ENCODE measurements around the gene OR6A2. TPM values are rescaled to one million over a fixed set of nuclear protein-coding genes. Genes with fewer than 3 reads are reported as not detected.
A peak's percentile ranks its signal among the peaks of the same experiment; 100 is the strongest.
"Not testable (repeated sequence)": the region's sequence is repeated elsewhere in the genome, so short reads cannot be mapped to it uniquely, and the experiment has no call there.

Gene OR6A2
- total RNA-seq, 4 donors from 2014 or later: 0.08 to 0.13 TPM; not detected in 2

DNA sequence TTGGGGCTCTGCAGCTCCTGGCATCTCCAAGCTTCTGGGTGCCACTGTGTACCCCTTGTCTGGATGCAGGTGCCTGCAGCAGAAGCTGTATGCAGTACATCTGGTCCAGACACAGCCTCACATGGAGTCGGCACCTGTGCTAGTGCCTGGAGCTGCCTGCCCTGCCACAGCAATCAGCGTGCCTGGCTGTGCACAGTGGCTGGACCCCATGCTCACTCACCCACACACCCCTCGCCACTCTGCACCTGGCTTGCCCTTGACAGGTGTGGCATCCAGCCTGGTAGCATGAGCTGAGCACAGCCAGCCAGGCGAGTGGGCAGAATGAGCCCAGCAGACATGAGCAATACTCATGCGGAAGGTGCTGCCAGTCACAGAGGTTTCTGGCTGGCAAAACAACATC lies 19.5 kb upstream of the OR6A2 start:
- Histone ChIP-seq H3K4me1 (no peaks in the 10 kb centered on the region), H3K4me3 (no peak overlapping the region), H3K27me3 (no peaks in the 10 kb centered on the region), H3K27ac (no peak overlapping the region), H3K36me3 (no peaks in the 10 kb centered on the region), H3K9me3 (no peaks in the 10 kb centered on the region)
- 91% methylated on average over 4 of the region's 5 CpGs; no CpG with 5 or more reads in 1 of the 2 donors for WGBS, 2 donors (ENCODE audit: low coverage in 1 of 2)
- TF ChIP-seq POLR2A (IDR thresholded peaks at IDR 0.05) (no peak), POLR2AphosphoS5 (IDR thresholded peaks at IDR 0.05) (no peak), EP300 (IDR thresholded peaks at IDR 0.05) (no peak)
- TF ChIP-seq, protein P1, sequence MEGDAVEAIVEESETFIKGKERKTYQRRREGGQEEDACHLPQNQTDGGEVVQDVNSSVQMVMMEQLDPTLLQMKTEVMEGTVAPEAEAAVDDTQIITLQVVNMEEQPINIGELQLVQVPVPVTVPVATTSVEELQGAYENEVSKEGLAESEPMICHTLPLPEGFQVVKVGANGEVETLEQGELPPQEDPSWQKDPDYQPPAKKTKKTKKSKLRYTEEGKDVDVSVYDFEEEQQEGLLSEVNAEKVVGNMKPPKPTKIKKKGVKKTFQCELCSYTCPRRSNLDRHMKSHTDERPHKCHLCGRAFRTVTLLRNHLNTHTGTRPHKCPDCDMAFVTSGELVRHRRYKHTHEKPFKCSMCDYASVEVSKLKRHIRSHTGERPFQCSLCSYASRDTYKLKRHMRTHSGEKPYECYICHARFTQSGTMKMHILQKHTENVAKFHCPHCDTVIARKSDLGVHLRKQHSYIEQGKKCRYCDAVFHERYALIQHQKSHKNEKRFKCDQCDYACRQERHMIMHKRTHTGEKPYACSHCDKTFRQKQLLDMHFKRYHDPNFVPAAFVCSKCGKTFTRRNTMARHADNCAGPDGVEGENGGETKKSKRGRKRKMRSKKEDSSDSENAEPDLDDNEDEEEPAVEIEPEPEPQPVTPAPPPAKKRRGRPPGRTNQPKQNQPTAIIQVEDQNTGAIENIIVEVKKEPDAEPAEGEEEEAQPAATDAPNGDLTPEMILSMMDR (IDR thresholded peaks at IDR 0.05): no peak
- ATAC-seq: no peak

DNA sequence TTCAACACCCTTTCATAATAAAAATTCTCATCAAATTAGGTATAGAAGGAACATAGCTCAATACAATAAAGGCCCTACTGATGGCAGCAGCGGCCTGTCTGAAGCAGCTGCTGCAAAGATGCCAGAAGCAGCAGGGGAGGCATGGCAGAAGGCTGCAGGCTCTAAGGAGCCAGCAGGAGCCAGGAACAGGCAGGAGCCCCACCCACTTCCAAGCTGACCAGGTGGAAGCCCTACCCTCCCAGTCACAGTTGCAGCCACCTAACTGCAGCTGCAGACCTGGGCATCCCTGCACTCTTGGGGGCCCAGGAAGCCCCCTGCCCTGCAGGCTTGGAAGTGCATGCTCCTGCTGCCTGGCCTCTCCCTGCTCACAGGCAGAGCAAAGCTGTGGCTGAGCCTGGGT lies 18.2 kb upstream of the OR6A2 start:
- Histone ChIP-seq H3K27ac (no peak overlapping the region), H3K4me1 (no peaks in the 10 kb centered on the region), H3K4me3 (no peak overlapping the region), H3K36me3 (no peaks in the 10 kb centered on the region), H3K9me3 (no peaks in the 10 kb centered on the region), H3K27me3 (peaks cover 7% of the 10 kb centered on the region)
- WGBS, 2 donors (ENCODE audit: low coverage in 1 of 2): 42% methylated on average over 1 of the region's 1 CpG; no CpG with 5 or more reads in 1 of the 2 donors
- no peak for ATAC-seq
- TF ChIP-seq, protein P1 (IDR thresholded peaks at IDR 0.05): no peak
- TF ChIP-seq POLR2AphosphoS5 (IDR thresholded peaks at IDR 0.05) (no peak), POLR2A (IDR thresholded peaks at IDR 0.05) (no peak), EP300 (IDR thresholded peaks at IDR 0.05) (no peak)

DNA sequence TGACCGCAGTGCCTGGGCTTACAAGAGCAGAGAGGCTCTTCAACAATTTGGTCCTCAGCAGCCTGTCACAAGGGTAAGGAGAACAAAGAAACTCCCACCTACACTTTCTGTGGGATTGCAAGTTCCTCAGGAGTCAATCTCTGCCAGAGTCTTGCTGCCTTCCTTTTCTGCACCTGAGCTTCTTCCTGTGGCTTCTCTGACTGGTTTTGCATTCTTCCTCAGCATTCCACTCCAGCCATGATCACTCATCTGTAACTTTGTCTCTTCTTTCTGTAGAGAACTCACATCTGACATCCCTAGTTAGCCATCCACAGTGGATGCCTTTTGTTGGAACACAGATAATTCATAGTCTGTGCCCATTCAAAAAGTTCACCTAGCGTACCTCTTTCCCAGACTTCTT lies 14.2 kb upstream of the OR6A2 start:
- ATAC-seq: no peak
- no peak for TF ChIP-seq EP300 (IDR thresholded peaks at IDR 0.05)
- TF ChIP-seq, protein P1 (IDR thresholded peaks at IDR 0.05): no peak
- TF ChIP-seq POLR2AphosphoS5 (IDR thresholded peaks at IDR 0.05): no peak
- TF ChIP-seq POLR2A (IDR thresholded peaks at IDR 0.05): no peak
- 63 to 75% methylated on average over 1 to 2 of the region's 2 CpGs for WGBS, 2 donors (ENCODE audit: low coverage in 1 of 2)
- peaks cover 7% of the 10 kb centered on the region for H3K27me3 ChIP-seq
- no peaks in the 10 kb centered on the region for H3K9me3 ChIP-seq
- no peak overlapping the region for H3K27ac ChIP-seq
- no peaks in the 10 kb centered on the region for H3K36me3 ChIP-seq
- no peaks in the 10 kb centered on the region for H3K4me1 ChIP-seq
- no peak overlapping the region for H3K4me3 ChIP-seq

DNA sequence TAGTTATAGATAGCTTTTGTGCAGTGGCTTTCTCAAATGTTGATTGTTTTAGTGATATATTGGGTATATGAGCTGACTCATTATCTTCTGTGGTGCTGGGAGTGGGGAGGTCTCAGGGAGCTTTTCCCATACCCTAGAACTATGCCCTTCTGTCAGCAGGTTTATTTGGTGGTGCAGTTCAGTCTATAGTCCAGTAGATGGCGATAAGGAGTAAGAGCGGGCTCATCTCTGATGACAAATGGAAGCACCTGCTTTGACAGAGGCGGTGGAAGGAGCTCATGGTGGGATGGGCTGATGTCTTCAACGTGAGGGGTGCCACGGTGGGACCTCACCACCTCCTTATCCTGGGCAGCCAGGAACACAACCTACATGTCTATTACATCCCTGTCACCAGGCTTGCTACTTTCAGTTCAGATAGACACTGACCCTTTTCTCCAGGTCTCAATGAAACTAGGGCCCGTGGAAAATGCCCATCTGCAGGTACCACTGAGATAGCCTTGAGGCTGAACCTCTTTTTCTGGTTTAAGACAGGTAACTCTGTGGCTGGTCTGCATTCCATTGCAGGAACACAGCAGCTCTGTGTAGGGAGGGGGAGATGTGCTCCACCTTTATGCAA lies 13.0 kb upstream of the OR6A2 start:
- Histone ChIP-seq H3K36me3 (no peaks in the 10 kb centered on the region), H3K4me3 (no peak overlapping the region), H3K27me3 (peaks cover 7% of the 10 kb centered on the region), H3K27ac (no peak overlapping the region), H3K4me1 (no peaks in the 10 kb centered on the region), H3K9me3 (no peaks in the 10 kb centered on the region)
- ATAC-seq: no peak
- WGBS, 2 donors (ENCODE audit: low coverage in 1 of 2): 13% methylated on average over 6 of the region's 6 CpGs; no CpG with 5 or more reads in 1 of the 2 donors
- TF ChIP-seq, protein P1 (IDR thresholded peaks at IDR 0.05): peak in 3 of 4 experiments; percentile 44 to 79 (median 59)
- TF ChIP-seq EP300 (IDR thresholded peaks at IDR 0.05): no peak

DNA sequence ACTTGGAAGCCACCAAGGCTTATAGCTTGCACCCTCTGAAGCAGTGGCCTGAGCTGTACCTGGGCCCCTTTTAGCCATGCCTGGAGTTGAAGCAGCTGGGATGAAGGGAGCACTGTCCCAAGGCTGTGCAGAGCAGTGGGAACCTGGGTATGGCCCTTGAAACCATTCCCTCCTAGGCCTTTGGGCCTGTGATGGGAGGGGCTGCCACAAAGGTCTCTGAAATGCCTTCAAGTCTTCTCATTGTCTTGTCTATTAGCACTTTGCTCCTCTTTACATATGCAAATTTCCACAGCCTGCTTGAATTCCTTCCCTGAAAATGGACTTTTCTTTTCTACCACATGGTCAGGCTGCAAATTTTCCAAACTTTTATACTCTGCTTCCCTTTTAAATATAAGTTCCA lies 1.6 kb upstream of the OR6A2 start:
- H3K27ac ChIP-seq, H3K4me3 ChIP-seq, H3K36me3 ChIP-seq, H3K4me1 ChIP-seq, ATAC-seq, H3K27me3 ChIP-seq: not testable (repeated sequence)
- H3K9me3 ChIP-seq: peaks cover 0 to 15% (median 0%) of the 10 kb centered on the region in 3 donors
